ENCODE data around the gene TRIP12. TPM values are rescaled to one million over a fixed set of nuclear protein-coding genes. Genes with fewer than 3 reads are reported as not detected.

TRIP12 gene
- total and polyA plus RNA-seq, 2 of the 8 experiments (the other 6 are each of a cell fraction or from before 2014, with no cell fraction given) = 23.1 to 174 TPM

DNA sequence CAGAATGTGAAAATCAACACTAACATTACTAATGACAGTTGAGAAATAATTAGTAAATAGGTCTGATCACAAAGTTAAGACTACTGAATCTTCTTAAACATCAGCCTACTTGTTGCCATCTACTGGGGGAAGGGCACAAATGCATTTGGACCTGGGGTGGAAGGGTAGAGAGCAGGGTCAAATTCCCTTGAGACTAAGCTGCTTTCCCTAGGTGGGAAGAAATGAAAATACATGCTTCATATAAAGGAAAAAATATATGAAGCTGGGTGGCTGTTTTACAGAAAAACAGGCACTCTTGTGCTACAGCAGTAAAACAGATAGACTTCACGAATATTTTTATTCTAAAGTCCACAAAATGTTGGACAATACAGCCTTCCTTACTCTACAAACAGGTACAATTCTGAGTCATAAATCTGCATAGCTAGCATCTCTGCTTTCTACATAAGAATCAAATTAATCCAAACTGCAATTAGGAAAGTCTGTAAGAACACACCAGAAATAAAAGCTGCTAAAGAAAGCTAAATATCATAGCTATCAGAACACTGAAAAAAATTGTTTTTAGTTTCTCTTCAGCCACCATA, 10.9 kb downstream of the TRIP12 start:
- WGBS, 2 experiments (ENCODE audit: extremely low coverage in 1 of 2, insufficient coverage in 1 of 2, insufficient read length in 1 of 2, insufficient replicate concordance in 2 of 2, low coverage in 1 of 2, low lambda C conversion rate in 2 of 2, missing lambda C conversion rate in 1 of 2) = 4% methylated on average over 1 of the region's 1 CpG; no CpG with 5 or more reads in 1 of the 2 experiments
- Histone ChIP-seq H3K9ac (replicated peaks in 1 of 4; ENCODE audit: extremely low read depth in 1 of 4, low read depth in 3 of 4, low read length in 3 of 4) (no peak overlapping the region), H2BK20ac (ENCODE audit: low read length) (no peak overlapping the region), H2BK5ac (ENCODE audit: low read depth, low read length) (no peak overlapping the region), H3K4me1 (replicated peaks in 1 of 4; ENCODE audit: control insufficient read depth in 3 of 4, insufficient read depth in 4 of 4, low read length in 3 of 4) (peaks cover 0 to 3% (median 1%) of the 10 kb centered on the region in 4 experiments; a peak in 2 of 7 replicates), H4K5ac (ENCODE audit: insufficient read length, low read depth, low read length) (no peak overlapping the region), H4K8ac (ENCODE audit: extremely low read depth, insufficient read depth, low read length) (no peak overlapping the region), H3K56ac (replicated peaks; ENCODE audit: insufficient read length, low read depth, low read length) (no peak overlapping the region), H3K4me3 (ENCODE audit: extremely low read depth in 1 of 4, insufficient read depth in 2 of 4, low read depth in 3 of 4, low read length in 4 of 4) (no peak overlapping the region), H3K4ac (replicated peaks; ENCODE audit: insufficient read length, low read depth, low read length) (no peak overlapping the region), H3K4me2 (ENCODE audit: insufficient read depth in 1 of 2, low read depth in 2 of 2, low read length in 2 of 2) (no peak overlapping the region), H2BK12ac (ENCODE audit: low read depth, low read length) (no peak overlapping the region), H4K20me1 (replicated peaks in 1 of 2; ENCODE audit: control insufficient read depth in 1 of 2, insufficient read depth in 2 of 2, low read length in 2 of 2) (peaks cover 5 to 6% of the 10 kb centered on the region in 2 experiments), H3K79me2 (ENCODE audit: control insufficient read depth in 1 of 2, insufficient read depth in 2 of 2, low read length in 2 of 2) (peaks cover 8 to 97% of the 10 kb centered on the region in 2 experiments; a peak in 3 of 4 replicates), H3K79me1 (ENCODE audit: low read depth, low read length) (no peaks in the 10 kb centered on the region; the same call in 1 of the 2 replicates), H3K36me3 (ENCODE audit: control insufficient read depth in 2 of 4, insufficient read depth in 4 of 4, low read length in 3 of 4) (peaks cover 0 to 5% (median 2%) of the 10 kb centered on the region in 4 experiments; a peak in 2 of 8 replicates), H2BK120ac (replicated peaks; ENCODE audit: low read depth, low read length) (no peak overlapping the region), H3K18ac (ENCODE audit: extremely low read depth, low read length) (no peak overlapping the region), H2BK15ac (ENCODE audit: low read length) (no peak overlapping the region), H3K23ac (ENCODE audit: insufficient read length) (no peak overlapping the region), H3K9me3 (ENCODE audit: insufficient read depth in 2 of 2, low read depth in 1 of 2, low read length in 1 of 2) (no peaks in the 10 kb centered on the region), H4K91ac (replicated peaks; ENCODE audit: insufficient read length, low read length) (no peak overlapping the region), H3K23me2 (ENCODE audit: low read depth, low read length) (no peaks in the 10 kb centered on the region), H2AFZ (ENCODE audit: low read length) (no peak overlapping the region), H3K14ac (ENCODE audit: insufficient read length) (no peak overlapping the region), H2AK5ac (ENCODE audit: low read depth, low read length) (no peak overlapping the region), H3K27me3 (replicated peaks in 1 of 4; ENCODE audit: control insufficient read depth in 3 of 4, extremely low read depth in 1 of 4, insufficient read depth in 3 of 4, low read length in 3 of 4) (no peaks in the 10 kb centered on the region), H3K27ac (ENCODE audit: low read depth, low read length) (no peak overlapping the region)
- peak; percentile 51 to 57 for TF ChIP-seq RAD21 (IDR thresholded peaks at IDR 0.05 in 1 of 2, conservative IDR thresholded peaks at IDR 0.05 in 1 of 2; ENCODE audit: low read depth in 2 of 2, low read length in 2 of 2)
- TF ChIP-seq ZNF274 (IDR thresholded peaks at IDR 0.05; ENCODE audit: borderline replicate concordance, extremely low read depth, low read length) = no peak
- TF ChIP-seq, protein P1, sequence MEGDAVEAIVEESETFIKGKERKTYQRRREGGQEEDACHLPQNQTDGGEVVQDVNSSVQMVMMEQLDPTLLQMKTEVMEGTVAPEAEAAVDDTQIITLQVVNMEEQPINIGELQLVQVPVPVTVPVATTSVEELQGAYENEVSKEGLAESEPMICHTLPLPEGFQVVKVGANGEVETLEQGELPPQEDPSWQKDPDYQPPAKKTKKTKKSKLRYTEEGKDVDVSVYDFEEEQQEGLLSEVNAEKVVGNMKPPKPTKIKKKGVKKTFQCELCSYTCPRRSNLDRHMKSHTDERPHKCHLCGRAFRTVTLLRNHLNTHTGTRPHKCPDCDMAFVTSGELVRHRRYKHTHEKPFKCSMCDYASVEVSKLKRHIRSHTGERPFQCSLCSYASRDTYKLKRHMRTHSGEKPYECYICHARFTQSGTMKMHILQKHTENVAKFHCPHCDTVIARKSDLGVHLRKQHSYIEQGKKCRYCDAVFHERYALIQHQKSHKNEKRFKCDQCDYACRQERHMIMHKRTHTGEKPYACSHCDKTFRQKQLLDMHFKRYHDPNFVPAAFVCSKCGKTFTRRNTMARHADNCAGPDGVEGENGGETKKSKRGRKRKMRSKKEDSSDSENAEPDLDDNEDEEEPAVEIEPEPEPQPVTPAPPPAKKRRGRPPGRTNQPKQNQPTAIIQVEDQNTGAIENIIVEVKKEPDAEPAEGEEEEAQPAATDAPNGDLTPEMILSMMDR (IDR thresholded peaks at IDR 0.05; ENCODE audit: control extremely low read depth in 1 of 3, insufficient read depth in 1 of 3, low read depth in 1 of 3, low read length in 3 of 3) = peak in 2 of 3 experiments; percentile 48 to 66; a peak in 3 of 4 replicates
- no peak for TF ChIP-seq SIN3A (conservative IDR thresholded peaks at IDR 0.05 in 1 of 2, IDR thresholded peaks at IDR 0.05 in 1 of 2; ENCODE audit: low read depth in 1 of 2, low read length in 2 of 2)
- CTCF ChIA-PET (ENCODE audit: partially characterized antibody) = interaction anchor here (0.6 to 2.1 kb wide), 23 partner anchors 8 to 868 kb away, joined by 3 to 16 read pairs (median 4); no protein-coding TSS in a partner anchor
- FAIRE-seq = peak; percentile 75
- DNase-seq (ENCODE audit: low read depth in 1 of 2, low spot score in 2 of 2) = no peak
- POLR2A ChIA-PET (ENCODE audit: partially characterized antibody) = interaction anchor here (0.8 to 1.1 kb wide), 3 partner anchors 9 to 58 kb away, joined by 3 read pairs; partner anchors contain the start of genes FBXO36 and TRIP12
